K562 (cell line): Measurements from ENCODE around the gene IRF9. TPM values are rescaled to one million over a fixed set of nuclear protein-coding genes. Genes with fewer than 3 reads are reported as not detected.

Experiments
- HSF4 ChIP-seq: fragments of 250-450 bp; sonication (Bioruptor Pico); IDR thresholded peaks from 2 replicates; pipeline ENCODE4 v2.1.2; 2022; ENCODE audit warnings: mild to moderate bottlenecking, moderate library complexity, borderline replicate concordance
- JUN ChIP-seq, 2 experiments: sonication (generic) in 1 of 2; formaldehyde crosslinking in 1 of 2; IDR thresholded peaks; 2 replicates each; pipeline versions ENCODE4 v1.6.1 to v1.8.0; 2012 to 2022; ENCODE audit warnings: borderline replicate concordance in 2 of 2, mild to moderate bottlenecking in 2 of 2, improper control_type of control experiment in 1 of 2, low read depth in 1 of 2, low read length in 1 of 2, missing genetic modification reagents in 1 of 2
- MXI1 ChIP-seq: IDR thresholded peaks from 2 replicates; pipeline ENCODE4 v1.6.1; 2011; ENCODE audit warnings: low read depth, mild to moderate bottlenecking, improper control_type of control experiment, low read length
- NCOA1 ChIP-seq: fragments of 450-650 bp; IDR thresholded peaks from 2 replicates; pipeline ENCODE4 v1.6.1; 2016; ENCODE audit warnings: low read depth
- PHF8 ChIP-seq: fragments of 200-600 bp; sonication (generic); IDR thresholded peaks from 2 replicates; pipeline ENCODE4 v1.6.1; 2012; ENCODE audit warnings: mixed run types, mild to moderate bottlenecking, inconsistent platforms, low read length, moderate library complexity, borderline replicate concordance
- POLR2G ChIP-seq: fragments of 200-400 bp; formaldehyde crosslinking; IDR thresholded peaks from 2 replicates; pipeline ENCODE4 v1.6.1; 2017; ENCODE audit warnings: low read depth, mild to moderate bottlenecking, antibody characterized with exemption, low read length, moderate library complexity
- RBFOX2 ChIP-seq: fragments of 200-400 bp; formaldehyde crosslinking; IDR thresholded peaks from 2 replicates; pipeline ENCODE4 v1.6.1; 2017; ENCODE audit warnings: low read depth, mild to moderate bottlenecking, low read length, moderate library complexity
- RUNX1 ChIP-seq: sonication (generic); IDR thresholded peaks from 2 replicates; pipeline ENCODE4 v1.6.1; 2016; ENCODE audit warnings: antibody characterized with exemption, low read depth
- SIRT6 ChIP-seq: IDR thresholded peaks from one replicate; pipeline ENCODE4 v1.6.1; 2012; ENCODE audit warnings: low read depth, mild to moderate bottlenecking, control low read depth, inconsistent platforms, low read length, moderate library complexity
- SRSF7 ChIP-seq: fragments of 200-400 bp; formaldehyde crosslinking; optimal IDR thresholded peaks from 2 replicates; pipeline ENCODE3; 2017; ENCODE audit warnings: mild to moderate bottlenecking, low read depth, low read length
- YY1 ChIP-seq, 3 experiments: IDR thresholded peaks; 2 replicates each; pipeline ENCODE4 v1.6.1; 2011; ENCODE audit warnings: low read length in 2 of 3, mild to moderate bottlenecking in 2 of 3, moderate library complexity in 2 of 3, borderline replicate concordance in 1 of 3, control low read depth in 1 of 3, low read depth in 1 of 3; ENCODE audit not compliant: insufficient read depth in 3 of 3, insufficient replicate concordance in 2 of 3, control insufficient read depth in 1 of 3, insufficient read length in 1 of 3; ENCODE audit errors: extremely low read depth in 1 of 3
- ZC3H11A ChIP-seq: IDR thresholded peaks from 2 replicates; pipeline ENCODE4 v1.6.1; 2012; ENCODE audit warnings: low read depth, low read length, improper control_type of control experiment
- ZNF175 ChIP-seq: fragments of 200-800 bp; sonication (Bioruptor generic); IDR thresholded peaks from 2 replicates; pipeline ENCODE4 v1.6.1; 2016; ENCODE audit warnings: low read depth, mild to moderate bottlenecking, missing genetic modification characterization, missing compliant biosample characterization
- ZNF785 ChIP-seq: fragments of 250-450 bp; sonication (Bioruptor Pico); IDR thresholded peaks from 2 replicates; pipeline ENCODE4 v1.4.0; 2020; ENCODE audit warnings: mild to moderate bottlenecking
- ZSCAN32 ChIP-seq: fragments of 450-650 bp; formaldehyde crosslinking; IDR thresholded peaks from 2 replicates; pipeline ENCODE4 v1.4.0; 2020; ENCODE audit warnings: mild to moderate bottlenecking, moderate library complexity
- polyA plus RNA-seq, 8 experiments: library from polyadenylated mRNA; depleted of rRNA in 4 of 8; stranded (reverse) in 5 of 8; unstranded in 3 of 8; fragments of >200 nt; fragmentation: Nextera tagmentation in 2 of 8; fragmentation: Illumina TruSeq in 1 of 8; extraction: Ambion mirVana in 2 of 8; extraction: Trizol in 1 of 8; gene quantifications; 2 replicates each; pipeline versions ENCODE4 v1.2.1 to v1.2.3, GENCODE V29; 2011 to 2014; ENCODE audit warnings: inconsistent platforms in 1 of 8, missing spikeins in 1 of 8
- total RNA-seq, 7 experiments: library from RNA; depleted of rRNA in 6 of 7; stranded (reverse); fragments of >200 nt in 6 of 7; fragmentation: Illumina TruSeq in 2 of 7; extraction: Trizol in 2 of 7; gene quantifications; 2 replicates each; pipeline versions ENCODE4 v1.2.1 to v1.2.3, GENCODE V29; 2011 to 2021; ENCODE audit warnings: low replicate concordance in 1 of 7
- TF ChIP-seq, protein P1 (sequence below): fragments of 250-450 bp; sonication (Bioruptor Pico); IDR thresholded peaks from 2 replicates; pipeline ENCODE4 v1.9.0; 2021; ENCODE audit warnings: mild to moderate bottlenecking

IRF9 gene
- total and polyA plus RNA-seq, 9 of the 15 experiments (the other 6 are each of a cell fraction or from before 2014, with no cell fraction given) = 0.79 to 14.8 (median 6.1) TPM

GRCh38 chr14:24146453-24146977, 14.6 kb upstream of the IRF9 start, which contains the start of gene PSME2 (continued):
- TF ChIP-seq PHF8 = peak; percentile 40; the same call in 1 of the 2 replicates
- no peak for TF ChIP-seq SRSF7
- TF ChIP-seq ZNF785 = no peak
- peak; percentile 43; the same call in 1 of the 2 replicates for TF ChIP-seq MXI1
- TF ChIP-seq, protein P1, sequence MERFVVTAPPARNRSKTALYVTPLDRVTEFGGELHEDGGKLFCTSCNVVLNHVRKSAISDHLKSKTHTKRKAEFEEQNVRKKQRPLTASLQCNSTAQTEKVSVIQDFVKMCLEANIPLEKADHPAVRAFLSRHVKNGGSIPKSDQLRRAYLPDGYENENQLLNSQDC = no peak
- TF ChIP-seq ZNF175 (CRISPR knock-in tag) = no peak
- peak in 1 of 3 experiments; percentile 46 for TF ChIP-seq YY1 (IDR thresholded peaks at IDR 0.05; ENCODE audit: borderline replicate concordance in 1 of 3, control insufficient read depth in 1 of 3, extremely low read depth in 1 of 3, insufficient read depth in 3 of 3, insufficient read length in 1 of 3, insufficient replicate concordance in 2 of 3, low read depth in 1 of 3, low read length in 2 of 3)
- no peak for TF ChIP-seq ZSCAN32 (CRISPR knock-in tag)
- no peak for TF ChIP-seq JUN (IDR thresholded peaks at IDR 0.05; ENCODE audit: borderline replicate concordance, low read depth, low read length)
- TF ChIP-seq JUN (CRISPR knock-in tag; IDR thresholded peaks at IDR 0.05; ENCODE audit: borderline replicate concordance) = no peak
- peak; percentile 74 for TF ChIP-seq POLR2G
- TF ChIP-seq ZC3H11A = no peak
- no peak for TF ChIP-seq RUNX1
- no peak for TF ChIP-seq HSF4
- no peak for TF ChIP-seq NCOA1
- no peak for TF ChIP-seq SIRT6
- TF ChIP-seq RBFOX2 = 0 out of 2 replicates have a peak, but pooled peaks have one; percentile 8
